NCI-H748 treated with DMSO at 0.1 percent for 48 hours (cell line): ENCODE results near the gene AGAP3.
"Not testable (repeated sequence)": the region's sequence is repeated elsewhere in the genome, so short reads cannot be mapped to it uniquely, and the experiment has no call there.

Experiments used
- DNase-seq: peaks from one replicate; lab custom pipeline; 2025; lab: John Stamatoyannopoulos, UW

The AGAP3 gene

GRCh38 chr7:151085691-151086620 lies at the start of gene AGAP3:
Gene AGAP3 (plus strand): TSS chr7:151086475. CDS start chr7:151086742, 267 bp downstream.
- DNase-seq, result peak; percentile 63

- no peak for DNase-seq
Measured at GRCh38 chr7:151038951-151039849, 47.1 kb upstream of the AGAP3 start.

- DNase-seq, result no peak
Measured at GRCh38 chr7:151039850-151040548, 46.3 kb upstream of the AGAP3 start.

GRCh38 chr7:151040616-151041375 lies 45.5 kb upstream of the AGAP3 start:
- no peak for DNase-seq

GRCh38 chr7:151043449-151043848 lies 42.8 kb upstream of the AGAP3 start:
- DNase-seq, result not testable (repeated sequence)

GRCh38 chr7:151043959-151044358 lies 42.3 kb upstream of the AGAP3 start:
- DNase-seq, result no peak

GRCh38 chr7:151045262-151045661 lies 41.0 kb upstream of the AGAP3 start:
- no peak for DNase-seq

GRCh38 chr7:151045967-151046366 lies 40.3 kb upstream of the AGAP3 start:
- DNase-seq, result no peak

GRCh38 chr7:151046603-151047573 lies 39.4 kb upstream of the AGAP3 start:
- no peak for DNase-seq

GRCh38 chr7:151047976-151048815 lies 38.1 kb upstream of the AGAP3 start, which contains the start of gene ASIC3:
Gene ASIC3 (plus strand): TSS chr7:151048531. CDS start chr7:151048886, 355 bp downstream.
- DNase-seq, result no peak

GRCh38 chr7:151048911-151049463 lies 37.3 kb upstream of the AGAP3 start:
- no peak for DNase-seq

GRCh38 chr7:151051108-151051507 lies 35.2 kb upstream of the AGAP3 start:
- no peak for DNase-seq

GRCh38 chr7:151053096-151053495 lies 33.2 kb upstream of the AGAP3 start:
- DNase-seq, result no peak

GRCh38 chr7:151053751-151054150 lies 32.5 kb upstream of the AGAP3 start:
- DNase-seq, result no peak

GRCh38 chr7:151056283-151056665 lies 30.0 kb upstream of the AGAP3 start:
- no peak for DNase-seq

GRCh38 chr7:151056666-151057505 lies 29.4 kb upstream of the AGAP3 start:
- no peak for DNase-seq

- peak; percentile 49 for DNase-seq
Measured at GRCh38 chr7:151057506-151057988, 28.7 kb upstream of the AGAP3 start, which contains the start of gene CDK5. Gene CDK5 (minus strand): TSS chr7:151057897. CDS start chr7:151057848, 49 bp downstream.
